Measurements from ENCODE around the gene KNTC1. TPM values are rescaled to one million over a fixed set of nuclear protein-coding genes. Genes with fewer than 3 reads are reported as not detected.
A peak's percentile ranks its signal among the peaks of the same experiment; 100 is the strongest.

Gene KNTC1
- total and polyA plus RNA-seq, 2 of the 8 experiments (the other 6 are each of a cell fraction or from before 2014, with no cell fraction given), result 52.7 to 80.2 TPM

DNA sequence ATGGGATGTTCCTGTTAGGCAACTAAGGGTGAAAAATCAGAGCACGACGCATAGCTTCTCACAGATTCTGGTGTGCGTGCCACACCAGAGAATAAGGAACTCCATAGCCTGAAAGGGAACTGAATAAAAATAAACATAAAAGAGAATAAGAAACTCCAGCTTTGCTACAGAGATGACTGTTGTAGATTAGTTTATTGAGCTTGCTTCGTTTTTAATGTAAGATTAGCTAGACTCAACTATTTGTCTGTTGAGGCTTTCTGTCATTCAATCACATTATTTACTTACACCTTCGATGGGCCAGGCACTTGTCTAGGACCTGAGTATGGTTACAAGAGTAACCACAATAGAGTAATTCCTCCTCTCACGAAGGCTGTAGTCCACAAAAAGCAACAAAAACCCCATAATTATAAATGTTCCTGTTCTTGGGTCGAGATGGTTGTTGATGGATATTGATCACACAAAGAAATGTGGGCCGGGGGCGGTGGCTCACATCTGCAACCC is 25.5 kb upstream of the KNTC1 start:
- H3K4ac ChIP-seq (replicated peaks; ENCODE audit: insufficient read length, low read depth, low read length), result peak overlapping the region; percentile 74
- no peak overlapping the region for H2BK12ac ChIP-seq (ENCODE audit: low read depth, low read length)
- peak overlapping the region; percentile 53; the same call in 1 of the 2 replicates for H3K27ac ChIP-seq (ENCODE audit: low read depth, low read length)
- no peak overlapping the region for H4K91ac ChIP-seq (replicated peaks; ENCODE audit: insufficient read length, low read length)
- H2BK5ac ChIP-seq (ENCODE audit: low read depth, low read length), result peak overlapping the region; percentile 69
- peaks cover 9 to 44% (median 23%) of the 10 kb centered on the region in 4 experiments for H3K36me3 ChIP-seq (ENCODE audit: control insufficient read depth in 2 of 4, insufficient read depth in 4 of 4, low read length in 3 of 4)
- H3K79me2 ChIP-seq (ENCODE audit: control insufficient read depth in 1 of 2, insufficient read depth in 2 of 2, low read length in 2 of 2), result peaks cover 0 to 34% of the 10 kb centered on the region in 2 experiments; a peak in 2 of 4 replicates
- no peak overlapping the region for H3K14ac ChIP-seq (ENCODE audit: insufficient read length)
- H3K4me2 ChIP-seq (ENCODE audit: insufficient read depth in 1 of 2, low read depth in 2 of 2, low read length in 2 of 2), result peak overlapping the region; percentile 46 to 55; a peak in 3 of 4 replicates
- ChIA-PET POLR2A (ENCODE audit: partially characterized antibody) (interaction anchor here (0.6 to 47.9 kb wide), 19 partner anchors 10 to 272 kb away, joined by 3 to 1221 read pairs (median 4); partner anchors contain the start of genes KNTC1 and RSRC2), CTCF (ENCODE audit: partially characterized antibody) (interaction anchor here (0.7 to 2.3 kb wide), 8 partner anchors 18 to 167 kb away, joined by 3 to 5 read pairs (median 4); no protein-coding TSS in a partner anchor)
- no peaks in the 10 kb centered on the region for H3K79me1 ChIP-seq (ENCODE audit: low read depth, low read length)
- no peak overlapping the region for H2BK20ac ChIP-seq (ENCODE audit: low read length)
- no peak overlapping the region; the same call in 1 of the 2 replicates for H2AK5ac ChIP-seq (ENCODE audit: low read depth, low read length)
- no peak overlapping the region for H2BK120ac ChIP-seq (replicated peaks; ENCODE audit: low read depth, low read length)
- no peak for TF ChIP-seq CREB1 (IDR thresholded peaks at IDR 0.05)
- TF ChIP-seq CTBP2 (IDR thresholded peaks at IDR 0.05; ENCODE audit: borderline replicate concordance, insufficient read depth, insufficient read length, low read length), result no peak
- no peak for TF ChIP-seq JUND (IDR thresholded peaks at IDR 0.05; ENCODE audit: low read length)
- TF ChIP-seq ASH2L (IDR thresholded peaks at IDR 0.05; ENCODE audit: low read length), result no peak
- TF ChIP-seq TCF12 (IDR thresholded peaks at IDR 0.05; ENCODE audit: low read depth, low read length), result no peak
- TF ChIP-seq POLR2A (IDR thresholded peaks at IDR 0.05; ENCODE audit: control extremely low read depth in 1 of 2, low read depth in 2 of 2, low read length in 2 of 2), result no peak
- no peak overlapping the region for H3K18ac ChIP-seq (ENCODE audit: extremely low read depth, low read length)
- H3K27me3 ChIP-seq (replicated peaks in 1 of 4; ENCODE audit: control insufficient read depth in 3 of 4, extremely low read depth in 1 of 4, insufficient read depth in 3 of 4, low read length in 3 of 4), result no peaks in the 10 kb centered on the region
- no peaks in the 10 kb centered on the region for H3K23me2 ChIP-seq (ENCODE audit: low read depth, low read length)
- FAIRE-seq (no peak), DNase-seq (ENCODE audit: low read depth in 1 of 2, low spot score in 2 of 2) (no peak)
- no peak overlapping the region for H4K5ac ChIP-seq (ENCODE audit: insufficient read length, low read depth, low read length)
- H3K4me1 ChIP-seq (replicated peaks in 1 of 4; ENCODE audit: control insufficient read depth in 3 of 4, insufficient read depth in 4 of 4, low read length in 3 of 4), result peaks cover 0 to 3% (median 0%) of the 10 kb centered on the region in 4 experiments; a peak in 1 of 7 replicates
- no peaks in the 10 kb centered on the region for H3K9me3 ChIP-seq (ENCODE audit: insufficient read depth in 2 of 2, low read depth in 1 of 2, low read length in 1 of 2)
- WGBS, 2 experiments (ENCODE audit: extremely low coverage in 1 of 2, insufficient coverage in 1 of 2, insufficient read length in 1 of 2, insufficient replicate concordance in 2 of 2, low coverage in 1 of 2, low lambda C conversion rate in 2 of 2, missing lambda C conversion rate in 1 of 2), result 89% methylated on average over 9 of the region's 9 CpGs; no CpG with 5 or more reads in 1 of the 2 experiments
- peak overlapping the region in 1 of 4 experiments; percentile 96; a peak in 2 of 8 replicates for H3K4me3 ChIP-seq (ENCODE audit: extremely low read depth in 1 of 4, insufficient read depth in 2 of 4, low read depth in 3 of 4, low read length in 4 of 4)
- no peak overlapping the region for H3K56ac ChIP-seq (replicated peaks; ENCODE audit: insufficient read length, low read depth, low read length)
- H2AFZ ChIP-seq (ENCODE audit: low read length), result peak overlapping the region; percentile 17; the same call in 1 of the 2 replicates
- H4K8ac ChIP-seq (ENCODE audit: extremely low read depth, insufficient read depth, low read length), result no peak overlapping the region
- peak overlapping the region in 2 of 4 experiments; percentile 14 to 93; a peak in 4 of 7 replicates for H3K9ac ChIP-seq (replicated peaks in 1 of 4; ENCODE audit: extremely low read depth in 1 of 4, low read depth in 3 of 4, low read length in 3 of 4)
- no peak overlapping the region for H3K23ac ChIP-seq (ENCODE audit: insufficient read length)
- no peak overlapping the region for H2BK15ac ChIP-seq (ENCODE audit: low read length)
- H4K20me1 ChIP-seq (replicated peaks in 1 of 2; ENCODE audit: control insufficient read depth in 1 of 2, insufficient read depth in 2 of 2, low read length in 2 of 2), result peaks cover 0 to 4% of the 10 kb centered on the region in 2 experiments
